Left forelimb (tissue), 1 donor: ENCODE measurements around the gene C11orf42.
"Not testable (repeated sequence)": the region's sequence is repeated elsewhere in the genome, so short reads cannot be mapped to it uniquely, and the experiment has no call there.

ENCODE experiments used
- DNase-seq: peaks from one replicate; pipeline ENCODE4 v3.0.0-alpha.2; 2018; ENCODE audit warnings: low spot score

Gene C11orf42

DNA sequence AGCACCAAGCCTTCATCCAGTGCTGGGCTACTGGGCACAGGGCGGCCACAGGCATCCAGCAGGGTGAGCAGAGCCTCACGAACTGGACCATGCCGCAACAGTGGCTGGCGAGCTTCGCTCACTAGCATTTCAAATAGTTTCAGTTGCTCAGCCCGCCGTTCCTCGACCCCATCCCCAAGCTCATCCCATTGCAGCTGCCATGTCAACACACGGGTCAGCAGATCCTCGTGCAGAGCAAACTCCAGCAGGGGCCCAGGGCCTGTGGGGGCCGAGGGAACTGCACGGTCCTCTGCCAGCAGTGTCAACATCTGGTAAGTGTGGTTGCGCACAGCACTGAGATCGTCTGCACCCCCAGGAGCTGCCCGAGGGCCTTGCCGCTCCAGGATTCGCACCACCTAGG, 18.5 kb downstream of the C11orf42 start:
- no peak for DNase-seq

DNA sequence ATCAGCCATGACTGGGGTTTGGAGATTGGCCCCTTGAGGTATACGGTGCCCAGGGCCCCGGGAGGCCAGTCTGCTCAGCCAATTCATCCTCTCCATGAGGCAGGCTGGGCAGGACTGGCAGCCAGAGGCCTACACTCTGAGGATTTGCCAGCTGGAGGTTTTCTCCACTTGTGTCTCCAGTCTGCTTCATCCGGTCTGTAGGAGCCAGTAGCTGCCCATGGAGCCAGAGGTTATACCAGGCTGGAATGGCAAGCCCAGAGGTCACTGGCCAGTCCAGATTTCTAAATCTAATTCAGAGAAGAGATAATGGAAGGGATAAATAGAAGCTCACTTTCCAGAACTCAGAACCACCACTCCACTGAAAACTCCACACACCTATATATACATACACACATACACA, 19.1 kb downstream of the C11orf42 start:
- no peak for DNase-seq

DNA sequence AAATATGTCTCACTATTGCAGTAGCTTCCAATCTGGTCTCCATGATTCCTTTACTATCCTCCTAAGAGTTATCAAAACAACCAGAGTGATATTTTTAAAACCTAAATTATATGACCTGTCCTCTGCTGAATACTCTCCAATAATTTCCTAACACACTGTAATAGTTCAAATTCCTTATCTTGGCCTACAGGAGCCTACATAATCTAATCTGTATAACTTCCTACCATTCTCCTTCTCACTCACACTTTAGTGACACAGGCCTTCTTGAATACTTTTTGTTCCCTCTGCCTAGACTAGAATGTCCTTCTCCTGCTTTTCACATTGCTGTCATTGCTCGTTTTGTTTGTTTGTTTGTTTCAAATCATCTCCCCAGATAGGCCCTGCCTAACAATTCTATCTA, 19.7 kb downstream of the C11orf42 start:
- DNase-seq: no peak

DNA sequence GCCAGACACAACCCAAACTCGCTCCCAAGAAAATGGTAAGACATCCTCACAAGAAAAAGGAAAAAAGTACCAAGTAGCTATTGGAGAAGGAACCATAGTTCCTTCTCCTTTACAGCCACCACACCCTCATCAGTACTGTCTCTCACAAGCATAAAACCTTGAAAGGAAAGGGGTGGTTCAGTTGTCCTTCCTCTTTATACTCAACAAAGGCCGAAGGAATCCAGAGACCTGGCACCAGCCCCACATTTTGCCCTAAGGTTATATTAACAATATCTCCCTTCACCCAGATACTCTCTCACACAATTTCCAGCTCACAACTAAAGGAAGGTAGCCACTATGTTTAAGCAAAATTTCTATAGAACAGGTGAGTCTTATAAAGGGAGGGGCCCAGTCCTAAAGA, 20.5 kb downstream of the C11orf42 start:
- DNase-seq: no peak

DNA sequence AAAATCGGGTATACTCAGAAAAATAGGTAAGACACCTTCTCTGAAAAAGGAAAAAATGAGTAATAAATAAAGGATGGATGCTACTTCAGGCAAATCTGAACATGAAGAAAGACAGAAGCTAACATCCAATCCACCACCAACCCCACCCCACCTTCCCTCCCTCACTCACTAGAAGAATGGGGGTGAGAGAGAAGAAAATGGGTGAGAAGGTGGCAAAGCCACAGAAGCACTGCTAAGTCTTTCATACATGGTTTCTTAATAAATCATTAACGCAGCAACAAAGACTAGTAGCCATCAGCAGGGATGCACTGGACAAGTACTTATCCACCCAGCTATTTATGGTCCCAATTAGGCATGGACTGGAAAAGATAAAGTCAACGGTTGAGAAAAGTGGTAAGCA, 23.2 kb downstream of the C11orf42 start:
- no peak for DNase-seq

DNA sequence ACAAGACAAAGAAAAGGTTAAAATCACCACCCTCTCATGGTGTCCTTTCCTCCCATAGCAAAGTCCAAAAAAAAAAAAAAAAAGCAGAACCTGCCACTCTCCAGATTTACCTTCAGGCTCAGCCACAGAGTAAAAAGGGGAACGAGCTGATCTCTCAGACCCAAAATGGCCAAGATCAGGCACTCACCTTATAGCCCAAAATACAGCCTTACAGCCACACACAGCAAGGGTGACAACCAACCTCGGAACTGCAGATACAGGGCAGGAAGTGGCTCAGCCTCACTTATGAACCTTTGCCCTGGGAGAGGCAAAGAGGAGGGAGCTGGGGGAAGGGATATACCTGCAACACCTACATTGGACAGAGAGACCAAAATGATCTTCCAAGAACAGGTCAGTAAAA, 24.6 kb downstream of the C11orf42 start:
- no peak for DNase-seq

DNA sequence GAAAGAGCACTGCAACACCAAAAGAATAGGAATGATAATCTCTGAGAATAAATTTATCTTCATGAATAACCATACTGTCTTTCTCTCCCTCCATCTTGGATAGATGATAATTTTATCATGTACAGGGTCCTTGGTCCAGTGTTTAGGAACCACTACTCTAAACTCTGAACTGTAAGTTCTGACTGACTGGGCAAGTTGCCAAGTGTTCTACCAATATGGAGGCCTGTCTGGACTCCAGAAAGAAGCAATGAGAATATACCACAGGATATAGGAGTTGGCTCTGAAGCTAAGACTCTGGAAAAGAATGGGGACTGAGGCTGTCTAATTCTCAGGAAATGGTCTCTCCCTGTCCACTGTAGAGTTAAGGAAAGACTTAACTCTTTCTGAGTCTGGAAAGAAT, 27.5 kb downstream of the C11orf42 start:
- no peak for DNase-seq

DNA sequence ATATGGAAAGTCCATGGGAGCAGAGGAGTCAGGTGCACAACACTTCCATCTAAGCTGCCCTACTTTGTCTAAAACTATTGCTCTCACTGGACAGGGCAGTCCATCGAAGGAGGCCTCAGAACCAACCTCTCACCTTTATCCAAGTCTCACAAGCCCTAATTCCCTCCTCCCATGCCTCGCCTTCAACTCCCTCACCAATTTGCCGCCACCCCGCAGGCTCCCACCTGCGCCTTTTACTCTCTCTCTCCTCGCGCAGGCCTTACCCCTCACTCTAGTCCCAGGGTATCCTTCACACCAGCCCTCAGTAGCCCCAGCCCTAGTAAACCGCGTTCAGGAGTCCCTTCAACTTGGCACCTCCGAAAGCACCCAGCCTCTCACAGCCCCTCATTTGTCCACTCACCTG, 28.6 kb downstream of the C11orf42 start:
- DNase-seq: no peak

DNA sequence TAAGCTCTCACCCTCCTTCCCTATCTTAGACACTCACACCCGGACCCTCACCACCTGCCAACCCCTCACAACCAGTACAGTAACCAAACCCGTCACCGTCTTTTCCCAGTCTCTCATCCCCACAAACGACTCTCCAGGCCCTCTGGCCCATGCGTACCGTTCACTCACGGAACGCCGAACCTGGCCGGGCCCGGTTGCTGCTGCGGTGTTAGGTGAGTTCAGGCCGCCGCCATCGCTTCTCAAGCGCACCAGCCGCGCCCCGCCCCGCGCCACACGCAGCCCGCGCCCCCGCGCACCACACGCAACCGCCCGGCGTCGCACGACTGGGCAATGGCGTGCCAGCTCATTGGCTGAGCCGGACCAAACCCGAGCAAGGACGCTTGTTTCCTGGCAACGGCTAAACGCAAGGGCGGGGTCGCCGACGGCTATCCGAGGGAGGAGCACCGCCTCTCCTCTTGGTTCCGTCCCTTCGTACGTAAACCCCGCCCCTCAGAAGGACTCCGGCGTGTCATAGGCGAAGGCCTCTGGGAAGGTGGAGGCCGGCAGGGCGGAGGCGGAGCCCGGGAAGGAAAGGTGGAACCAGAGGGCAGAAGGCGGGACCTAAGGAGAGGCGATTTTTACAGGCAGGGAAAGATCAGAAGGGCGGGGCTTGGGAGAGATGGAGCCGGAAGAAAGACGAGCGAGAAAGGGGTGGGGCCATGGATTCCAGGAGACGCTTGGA, 29.2 kb downstream of the C11orf42 start, which contains the start of gene FHIP1B:
Gene FHIP1B, minus strand, starts transcription at position 250 of the 721 bp plus-strand sequence. CDS start 10,120 bp downstream, outside the sequence.
- peak; percentile 99 for DNase-seq

DNA sequence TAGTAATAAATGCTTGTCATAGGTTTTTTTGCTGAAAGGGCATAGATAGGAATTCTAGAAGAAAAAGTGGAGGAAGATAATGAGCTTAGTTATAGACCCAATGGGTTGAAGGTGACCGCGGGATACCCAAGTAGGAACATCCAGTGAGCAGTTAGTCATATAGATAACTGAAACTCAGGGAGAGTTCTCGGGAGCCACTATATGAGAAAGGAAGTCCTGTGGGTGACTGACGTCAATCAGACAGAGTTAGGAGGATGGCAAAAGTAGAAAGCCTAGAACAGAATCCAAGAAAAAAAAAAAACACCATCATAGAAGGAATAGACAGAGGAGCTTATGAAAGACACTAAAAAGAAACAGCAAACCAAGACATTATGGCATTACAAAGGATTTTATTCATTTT, 31.9 kb downstream of the C11orf42 start:
- DNase-seq: no peak

DNA sequence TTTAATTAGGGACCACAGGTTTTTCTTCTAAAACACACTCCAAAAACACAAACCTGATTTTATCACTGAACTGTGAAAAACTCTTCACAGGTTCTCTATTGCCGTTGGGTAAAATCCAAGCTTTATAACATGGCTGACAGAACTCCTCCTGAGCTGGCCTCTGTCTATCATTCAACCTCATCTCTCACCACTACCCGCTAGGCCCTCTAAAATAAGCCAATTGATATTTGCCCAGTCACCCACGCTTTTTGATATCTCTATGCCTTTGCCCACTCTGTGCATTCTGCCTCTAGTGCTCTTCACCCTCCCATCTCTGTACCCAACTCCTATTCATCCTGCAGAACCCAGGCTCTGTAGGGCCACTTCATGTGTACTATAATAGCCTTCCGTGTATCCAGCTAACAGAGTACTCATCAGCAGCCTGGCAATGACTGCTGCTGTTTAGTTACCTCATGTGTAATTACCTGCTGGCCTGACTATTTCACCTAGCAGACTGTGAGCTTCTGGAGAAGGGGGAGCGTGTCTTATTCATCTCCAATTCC, 32.5 kb downstream of the C11orf42 start:
- DNase-seq: no peak

DNA sequence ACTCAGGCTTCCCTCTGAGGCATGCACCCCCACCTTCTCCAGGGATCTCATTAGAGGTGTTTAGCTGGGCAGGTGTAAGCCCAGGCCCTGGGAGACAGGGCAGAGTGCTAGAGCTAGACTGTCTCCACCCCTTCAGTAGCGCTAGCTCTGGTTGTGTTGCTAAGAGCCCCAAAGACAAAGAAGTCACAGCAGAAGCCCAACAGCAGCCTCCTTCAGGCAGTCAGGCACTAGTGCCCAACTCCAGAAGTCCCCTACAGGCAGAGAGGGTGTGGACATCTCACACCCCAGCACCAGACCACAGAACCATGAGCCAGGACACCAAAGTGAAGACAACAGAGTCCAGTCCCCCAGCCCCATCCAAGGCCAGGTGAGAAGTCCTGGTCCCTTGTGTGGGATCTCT, 33.5 kb downstream of the C11orf42 start, which contains the start of gene CNGA4:
Gene CNGA4, plus strand, starts transcription at position 188 of the 400 bp plus-strand sequence. Its CDS starts 118 bp downstream, at position 306.
- no peak for DNase-seq

DNA sequence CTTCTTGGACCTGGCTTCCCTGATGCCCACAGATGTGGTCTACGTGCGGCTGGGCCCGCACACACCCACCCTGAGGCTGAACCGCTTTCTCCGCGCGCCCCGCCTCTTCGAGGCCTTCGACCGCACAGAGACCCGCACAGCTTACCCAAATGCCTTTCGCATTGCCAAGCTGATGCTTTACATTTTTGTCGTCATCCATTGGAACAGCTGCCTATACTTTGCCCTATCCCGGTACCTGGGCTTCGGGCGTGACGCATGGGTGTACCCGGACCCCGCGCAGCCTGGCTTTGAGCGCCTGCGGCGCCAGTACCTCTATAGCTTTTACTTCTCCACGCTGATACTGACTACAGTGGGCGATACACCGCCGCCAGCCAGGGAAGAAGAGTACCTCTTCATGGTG, 34.8 kb downstream of the C11orf42 start:
- DNase-seq: no peak

DNA sequence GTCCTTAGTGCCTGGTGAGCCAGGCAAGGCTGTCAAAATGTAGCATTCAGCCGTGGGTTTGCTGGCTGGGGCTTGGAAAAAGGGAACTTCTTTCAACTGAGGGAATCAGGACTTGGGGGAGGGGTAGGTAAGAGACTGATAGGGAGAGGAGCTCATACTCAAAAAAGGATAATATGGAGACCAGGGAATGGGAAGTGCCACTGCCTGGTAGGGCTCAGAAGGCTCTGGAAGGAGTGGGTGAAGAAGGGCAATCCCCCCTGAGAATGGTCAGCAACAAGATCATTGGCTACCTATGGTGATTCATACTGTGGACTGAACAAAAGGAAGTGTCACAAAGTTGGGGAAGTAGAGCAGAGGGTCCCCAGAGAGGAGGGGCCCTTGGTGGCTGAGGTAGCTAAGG, 35.4 kb downstream of the C11orf42 start:
- DNase-seq: no peak

DNA sequence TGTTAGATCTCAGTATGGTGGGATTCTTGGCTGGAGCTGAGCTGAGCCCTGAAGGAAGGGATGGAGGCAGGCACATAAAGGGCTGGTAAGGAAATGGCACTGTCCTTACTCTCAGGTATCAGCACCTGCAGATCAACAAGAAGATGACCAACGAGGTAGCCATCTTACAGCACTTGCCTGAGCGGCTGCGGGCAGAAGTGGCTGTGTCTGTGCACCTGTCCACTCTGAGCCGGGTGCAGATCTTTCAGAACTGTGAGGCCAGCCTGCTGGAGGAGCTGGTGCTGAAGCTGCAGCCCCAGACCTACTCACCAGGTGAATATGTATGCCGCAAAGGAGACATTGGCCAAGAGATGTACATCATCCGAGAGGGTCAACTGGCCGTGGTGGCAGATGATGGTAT, 36.0 kb downstream of the C11orf42 start:
- DNase-seq: no peak

DNA sequence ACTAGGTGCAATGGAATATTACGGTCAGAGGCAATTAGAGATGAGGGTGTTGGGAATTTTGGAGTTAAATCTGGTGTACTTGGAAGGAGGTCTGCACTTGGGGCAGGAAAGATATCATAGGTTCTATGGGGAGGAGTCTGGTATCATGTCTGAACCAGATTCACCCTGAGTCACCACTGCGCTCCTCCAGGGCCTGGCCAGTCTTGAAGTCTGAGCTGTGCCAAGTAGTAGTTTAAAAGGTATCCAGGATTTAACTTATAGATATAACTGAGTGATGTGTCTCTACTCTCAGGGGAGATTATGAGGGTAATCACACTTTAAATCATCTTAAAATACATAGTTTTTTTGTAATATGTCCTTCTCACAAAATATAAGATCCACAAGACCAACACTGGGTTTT, 40.2 kb downstream of the C11orf42 start:
- no peak for DNase-seq

DNA sequence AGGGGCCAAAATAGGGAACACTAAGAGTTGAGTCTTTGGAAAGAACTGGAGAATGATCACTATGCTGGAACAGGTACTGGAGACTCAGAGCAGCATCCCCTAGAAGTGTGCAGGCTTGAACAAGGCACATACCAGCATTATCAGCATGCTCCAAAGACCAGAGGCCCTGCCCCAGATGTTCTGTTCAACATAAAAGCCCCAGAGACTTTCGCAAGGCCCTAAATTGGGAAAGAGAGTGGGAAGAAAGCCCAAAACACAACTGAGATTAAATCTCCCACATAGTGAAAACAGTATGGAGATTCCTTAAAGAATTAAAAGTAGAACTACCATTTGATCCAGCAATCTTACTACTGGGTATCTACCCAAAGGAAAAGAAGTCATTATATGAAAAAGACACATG, 42.9 kb downstream of the C11orf42 start:
- no peak for DNase-seq

DNA sequence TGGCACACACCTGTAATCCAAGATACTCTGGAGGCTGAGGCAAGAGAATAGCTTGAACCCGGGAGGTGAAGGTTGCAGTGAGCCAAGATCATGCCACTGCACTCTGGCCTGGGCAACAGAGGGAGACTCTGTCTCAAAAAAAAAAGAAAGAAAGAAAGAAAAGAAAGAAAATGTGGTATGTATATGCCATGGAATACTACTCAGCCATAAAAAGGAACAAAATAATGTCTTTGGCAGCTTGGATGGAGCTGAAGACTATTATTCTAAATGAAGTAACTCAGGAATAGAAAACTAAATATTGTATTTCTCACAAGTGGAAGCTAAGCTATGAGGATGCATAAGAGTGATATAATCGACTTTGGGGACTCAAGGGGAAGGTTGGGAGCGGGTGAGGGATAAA, 43.5 kb downstream of the C11orf42 start:
- not testable (repeated sequence) for DNase-seq

DNA sequence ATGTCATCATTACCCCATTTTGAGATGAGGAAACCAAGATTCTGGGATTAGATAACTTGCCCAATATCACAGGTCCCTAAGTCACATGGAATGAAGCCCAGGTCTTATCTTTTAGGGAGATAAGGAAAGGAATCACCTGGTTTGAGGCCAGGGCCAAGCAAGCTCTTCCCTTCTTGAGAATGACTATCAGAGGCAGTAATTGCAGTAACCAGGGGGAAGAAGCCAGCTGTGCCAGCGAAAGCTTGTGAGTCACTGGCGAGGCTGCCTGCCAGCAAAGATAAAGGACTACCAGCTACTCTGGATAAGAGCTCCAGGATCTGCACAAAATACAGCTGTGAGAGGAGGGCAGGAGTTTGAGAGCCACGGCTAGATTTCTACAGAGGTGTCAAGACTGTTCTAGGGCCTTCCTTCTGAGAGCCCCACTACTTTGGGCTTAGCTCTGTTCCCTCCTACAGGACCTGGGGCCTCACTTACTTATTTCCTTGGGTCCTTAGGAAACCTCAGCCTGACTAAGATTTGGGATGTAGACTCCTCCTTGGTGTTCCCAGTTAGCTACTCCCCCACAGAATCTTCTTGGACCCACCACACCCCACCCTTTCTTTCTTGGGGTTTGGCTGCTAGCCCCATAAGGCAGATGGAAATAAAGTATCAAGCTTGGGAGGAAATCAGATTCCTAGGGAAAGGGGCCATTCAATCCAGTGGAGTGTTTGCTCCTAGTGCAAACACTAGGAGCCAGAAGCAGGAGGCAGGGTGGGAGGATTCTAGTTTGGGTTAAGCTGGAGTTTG, 44.6 kb downstream of the C11orf42 start:
- no peak for DNase-seq

DNA sequence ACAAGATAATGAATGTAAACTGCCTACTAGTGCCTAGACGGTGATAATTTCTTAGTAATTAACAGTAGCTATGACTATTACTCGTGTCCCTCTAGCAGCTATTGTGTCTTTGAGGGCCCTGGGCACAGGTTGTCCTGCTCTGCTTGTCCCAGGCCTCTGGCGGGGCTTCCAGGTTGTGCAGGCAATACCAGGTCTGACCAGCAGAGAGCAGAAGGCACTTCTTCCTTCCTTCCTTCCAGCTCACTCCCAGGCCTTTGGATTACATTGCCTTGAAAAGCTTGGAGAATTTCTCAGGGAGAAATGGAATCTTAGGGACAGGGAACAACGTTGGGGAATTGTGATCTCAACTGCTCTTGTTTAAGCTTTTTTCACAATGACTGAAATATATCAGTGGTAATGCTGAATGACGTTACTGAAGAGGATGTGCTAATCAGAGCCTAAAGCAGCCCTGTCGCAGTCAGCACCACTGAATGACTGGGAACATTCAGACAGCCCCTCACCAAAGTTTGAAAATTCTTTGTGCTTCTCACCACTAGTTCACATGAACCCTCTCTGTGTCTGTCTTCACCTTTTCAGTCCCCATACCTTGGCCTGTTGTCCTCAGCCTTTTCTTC, 45.9 kb downstream of the C11orf42 start:
- peak; percentile 73 for DNase-seq

DNA sequence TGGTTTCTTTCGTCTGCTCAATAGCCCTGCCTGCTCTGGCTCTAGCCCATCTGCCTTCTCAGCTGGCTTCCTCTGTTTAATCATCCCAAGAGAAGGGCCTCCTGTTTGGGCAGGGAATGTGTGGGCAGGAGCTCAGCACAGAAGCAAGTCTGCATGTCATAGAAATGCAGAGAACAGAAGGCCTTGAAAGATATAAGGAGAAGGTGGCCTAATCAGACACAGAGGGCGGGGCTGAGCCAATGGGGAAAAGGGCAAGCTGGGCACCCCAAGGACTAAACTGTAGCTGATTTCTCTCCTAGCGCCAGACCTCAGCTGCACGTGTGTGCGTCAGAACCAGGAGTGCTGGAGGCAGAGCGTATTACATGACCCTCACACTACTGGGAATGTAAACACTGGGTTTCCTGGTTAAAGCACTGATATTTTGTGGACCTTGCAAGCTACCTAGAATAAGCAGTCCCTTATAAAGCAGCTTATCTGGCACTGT, 46.7 kb downstream of the C11orf42 start:
- no peak for DNase-seq

DNA sequence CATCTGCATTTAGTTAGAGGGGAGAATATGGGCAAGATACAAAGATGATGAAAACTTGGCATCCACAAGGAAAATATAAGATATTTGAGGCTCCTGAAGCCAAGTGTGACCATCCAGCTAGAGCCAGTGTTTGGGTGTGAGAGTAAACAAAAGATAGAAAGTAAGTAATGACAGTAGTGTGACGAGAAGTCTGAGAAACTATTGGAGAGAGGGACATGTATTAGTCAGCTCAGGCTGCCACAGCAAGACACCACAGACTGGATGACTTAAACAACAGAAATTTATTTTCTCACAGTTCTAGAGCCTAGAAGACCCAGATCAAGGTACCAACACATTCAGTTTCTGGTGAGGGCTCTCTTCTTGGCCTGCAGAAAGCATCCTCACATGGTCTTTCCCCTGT, 47.8 kb downstream of the C11orf42 start:
- DNase-seq: no peak

DNA sequence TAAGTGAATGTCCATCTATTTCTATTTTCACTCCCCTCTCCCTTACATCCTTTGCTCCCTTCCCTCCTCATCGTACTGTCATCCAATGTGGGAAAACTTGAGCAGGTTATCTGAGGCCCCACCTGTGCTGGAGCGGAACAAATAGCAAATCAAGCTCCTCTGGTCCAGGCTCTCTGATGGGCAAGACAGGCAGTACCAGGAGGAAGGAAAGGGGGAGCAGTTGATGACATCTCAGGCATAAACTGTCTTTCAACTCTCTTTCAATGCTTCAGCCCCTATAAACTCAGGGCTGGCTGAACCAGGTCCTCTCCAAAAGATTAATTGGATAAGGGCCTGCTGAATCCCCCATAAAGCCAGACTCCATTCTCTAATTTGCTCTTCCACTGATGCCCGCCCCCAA, 52.8 kb downstream of the C11orf42 start:
- no peak for DNase-seq
